CD4-positive, CD25-positive, alpha-beta regulatory T cell (primary cell): ENCODE data around the gene TMEM151B. TPM values are rescaled to one million over a fixed set of nuclear protein-coding genes. Genes with fewer than 3 reads are reported as not detected.
"Not testable (repeated sequence)": the region's sequence is repeated elsewhere in the genome, so short reads cannot be mapped to it uniquely, and the experiment has no call there.

Experiments
- ATAC-seq, 2 donors: fragments of 150-1000 bp; cut with Tn5 transposase; one replicate each; pipeline ENCODE4 v1.10.0; 2021; ENCODE audit warnings: low read depth in 2 of 2, moderate number of reproducible peaks in 2 of 2, moderate library complexity in 1 of 2
- DNase-seq, 3 donors: peaks; one replicate each; pipeline versions ENCODE4 v3.0.0 to v3.0.0-alpha.2; 2012 to 2022; ENCODE audit warnings: mixed read lengths in 1 of 3
- H3K27ac ChIP-seq: one replicate; pipeline ENCODE4 v1.7.0; 2013; ENCODE audit warnings: mild to moderate bottlenecking, low read length; ENCODE audit not compliant: insufficient read depth, poor library complexity, severe bottlenecking
- H3K27me3 ChIP-seq: one replicate; pipeline ENCODE4 v1.7.0; 2013; ENCODE audit warnings: low read length; ENCODE audit not compliant: control insufficient read depth, insufficient read depth
- H3K36me3 ChIP-seq: one replicate; pipeline ENCODE4 v1.7.0; 2013; ENCODE audit warnings: mild to moderate bottlenecking, low read length, moderate library complexity; ENCODE audit not compliant: control insufficient read depth, insufficient read depth
- H3K4me1 ChIP-seq: 2 replicates; pipeline ENCODE4 v1.7.0; 2013; ENCODE audit warnings: mild to moderate bottlenecking, low read length; ENCODE audit not compliant: insufficient read depth, control insufficient read depth, poor library complexity, severe bottlenecking
- H3K4me3 ChIP-seq: one replicate; pipeline ENCODE4 v1.7.0; 2013; ENCODE audit warnings: low read depth, mild to moderate bottlenecking, low read length, moderate library complexity
- H3K9me3 ChIP-seq, 2 experiments: 1 replicate in 1 of 2; 2 replicates in 1 of 2; pipeline ENCODE4 v1.7.0; 2013; ENCODE audit warnings: low read length in 2 of 2, mild to moderate bottlenecking in 1 of 2, moderate library complexity in 1 of 2; ENCODE audit not compliant: control insufficient read depth in 2 of 2
- H3K27ac Mint-ChIP-seq, 3 donors: one replicate each; pipeline ENCODE4 v1.8.0; 2020 to 2022; ENCODE audit warnings: mild to moderate bottlenecking in 3 of 3, mixed read lengths in 3 of 3, moderate library complexity in 2 of 3
- H3K27me3 Mint-ChIP-seq: one replicate; pipeline ENCODE4 v1.8.0; 2022; ENCODE audit warnings: mild to moderate bottlenecking, mixed read lengths
- H3K36me3 Mint-ChIP-seq: one replicate; pipeline ENCODE4 v1.8.0; 2020; ENCODE audit warnings: mixed read lengths
- H3K4me1 Mint-ChIP-seq, 4 donors: one replicate each; pipeline ENCODE4 v1.8.0; 2020 to 2022; ENCODE audit warnings: mixed read lengths in 4 of 4, mild to moderate bottlenecking in 1 of 4
- H3K4me3 Mint-ChIP-seq, 4 donors: one replicate each; pipeline ENCODE4 v1.8.0; 2020 to 2022; ENCODE audit warnings: mild to moderate bottlenecking in 4 of 4, mixed read lengths in 4 of 4, moderate library complexity in 3 of 4
- H3K9me3 Mint-ChIP-seq, 7 donors: one replicate each; pipeline ENCODE4 v1.8.0; 2020 to 2022; ENCODE audit warnings: mixed read lengths in 7 of 7, mild to moderate bottlenecking in 3 of 7, moderate library complexity in 2 of 7
- polyA plus RNA-seq, 4 donors: library from polyadenylated mRNA; unstranded; fragments of 300-500 nt; fragmentation: Illumina TruSeq; gene quantifications; one replicate each; pipeline ENCODE4 v1.2.3, GENCODE V29; 2021
- total RNA-seq: library from RNA; stranded (reverse); gene quantifications from one replicate; pipeline ENCODE4 v1.2.3, GENCODE V29; 2022

TMEM151B gene
- total and polyA plus RNA-seq, 5 donors from 2014 or later = not detected

GRCh38 chr6:44327096-44327495 lies 56.8 kb downstream of the TMEM151B start:
- no peak for ATAC-seq
- Histone ChIP-seq H3K27ac (no peak overlapping the region), H3K27me3 (peaks cover 11% of the 10 kb centered on the region), H3K36me3 (no peaks in the 10 kb centered on the region), H3K4me3 (no peak overlapping the region), H3K4me1 (no peaks in the 10 kb centered on the region), H3K9me3 (no peaks in the 10 kb centered on the region)
- no peak for DNase-seq
- Mint-ChIP-seq H3K4me3 (no peak overlapping the region), H3K27ac (no peak overlapping the region), H3K27me3 (peaks cover 46% of the 10 kb centered on the region), H3K36me3 (no peaks in the 10 kb centered on the region), H3K4me1 (no peaks in the 10 kb centered on the region), H3K9me3 (no peaks in the 10 kb centered on the region)

DNA sequence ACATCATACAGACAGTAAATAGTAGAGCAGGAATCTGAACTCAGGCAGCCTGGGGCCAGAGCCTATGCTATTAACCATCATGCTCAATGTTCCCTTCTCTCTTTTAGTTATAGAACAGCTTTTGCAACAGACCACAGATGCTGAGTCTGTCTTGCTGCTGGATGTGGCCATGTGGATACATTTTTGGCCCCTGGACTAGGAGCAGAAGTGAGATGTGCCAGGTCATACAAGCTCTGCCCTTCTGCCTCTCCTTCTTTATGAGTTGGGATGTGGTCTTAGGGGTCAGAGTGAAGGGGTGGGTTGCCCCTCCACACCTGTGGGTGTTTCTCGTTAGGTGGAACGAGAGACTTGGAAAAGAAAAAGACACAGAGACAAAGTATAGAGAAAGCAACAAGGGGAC lies 57.5 kb downstream of the TMEM151B start:
- H3K27me3 Mint-ChIP-seq = peaks cover 48% of the 10 kb centered on the region
- DNase-seq = no peak
- no peaks in the 10 kb centered on the region for H3K4me1 ChIP-seq
- H3K9me3 Mint-ChIP-seq = no peaks in the 10 kb centered on the region
- H3K9me3 ChIP-seq = no peaks in the 10 kb centered on the region
- no peak overlapping the region for H3K27ac Mint-ChIP-seq
- ATAC-seq = no peak
- no peak overlapping the region for H3K27ac ChIP-seq
- no peaks in the 10 kb centered on the region for H3K36me3 Mint-ChIP-seq
- no peaks in the 10 kb centered on the region for H3K4me1 Mint-ChIP-seq
- no peak overlapping the region for H3K4me3 Mint-ChIP-seq
- peaks cover 11% of the 10 kb centered on the region for H3K27me3 ChIP-seq
- H3K36me3 ChIP-seq = no peaks in the 10 kb centered on the region
- no peak overlapping the region for H3K4me3 ChIP-seq

- not testable (repeated sequence) for H3K9me3 Mint-ChIP-seq, H3K4me1 Mint-ChIP-seq, H3K36me3 ChIP-seq, ATAC-seq, H3K36me3 Mint-ChIP-seq, H3K4me1 ChIP-seq, H3K4me3 ChIP-seq, H3K27ac ChIP-seq, H3K27ac Mint-ChIP-seq, H3K4me3 Mint-ChIP-seq, DNase-seq, H3K9me3 ChIP-seq
- peaks cover 11% of the 10 kb centered on the region for H3K27me3 ChIP-seq
- H3K27me3 Mint-ChIP-seq = peaks cover 48% of the 10 kb centered on the region
Measured at GRCh38 chr6:44328203-44328602, 58.0 kb downstream of the TMEM151B start.

DNA sequence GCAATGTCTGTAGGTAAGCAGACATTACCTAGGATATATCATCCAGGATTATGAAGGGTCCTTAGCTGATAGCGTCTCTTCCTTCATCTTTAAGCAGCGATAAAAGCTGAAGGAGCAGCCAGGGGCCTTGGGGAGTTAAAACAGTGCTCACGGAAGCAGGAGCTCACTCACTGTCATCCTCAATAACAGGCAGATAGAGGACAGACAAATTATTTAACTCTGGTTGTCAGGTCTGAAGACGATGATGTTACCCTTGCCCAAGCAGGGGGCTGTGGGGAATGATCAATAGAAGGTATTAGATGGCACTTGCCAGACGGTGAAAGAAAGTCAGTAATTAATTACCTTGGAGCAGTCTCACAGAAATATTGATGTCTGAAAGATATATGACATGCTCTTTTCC lies 59.6 kb downstream of the TMEM151B start:
- DNase-seq (no peak), ATAC-seq (no peak)
- peaks cover 11% of the 10 kb centered on the region for H3K27me3 ChIP-seq
- no peaks in the 10 kb centered on the region for H3K9me3 ChIP-seq
- no peak overlapping the region for H3K27ac Mint-ChIP-seq
- H3K27me3 Mint-ChIP-seq = peaks cover 48% of the 10 kb centered on the region
- H3K4me1 Mint-ChIP-seq = no peaks in the 10 kb centered on the region
- H3K36me3 Mint-ChIP-seq = no peaks in the 10 kb centered on the region
- no peak overlapping the region for H3K4me3 Mint-ChIP-seq
- no peaks in the 10 kb centered on the region for H3K9me3 Mint-ChIP-seq
- no peak overlapping the region for H3K27ac ChIP-seq
- H3K4me3 ChIP-seq = no peak overlapping the region
- H3K4me1 ChIP-seq = no peaks in the 10 kb centered on the region
- no peaks in the 10 kb centered on the region for H3K36me3 ChIP-seq

- H3K27me3 ChIP-seq = peaks cover 10% of the 10 kb centered on the region
- no peaks in the 10 kb centered on the region for H3K9me3 ChIP-seq
- H3K4me1 ChIP-seq = no peaks in the 10 kb centered on the region
- H3K36me3 Mint-ChIP-seq = no peaks in the 10 kb centered on the region
- ATAC-seq (no peak), DNase-seq (no peak)
- H3K4me3 Mint-ChIP-seq = no peak overlapping the region
- no peak overlapping the region for H3K27ac ChIP-seq
- H3K27ac Mint-ChIP-seq = no peak overlapping the region
- H3K36me3 ChIP-seq = no peaks in the 10 kb centered on the region
- H3K9me3 Mint-ChIP-seq = no peaks in the 10 kb centered on the region
- no peak overlapping the region for H3K4me3 ChIP-seq
- H3K27me3 Mint-ChIP-seq = peaks cover 51% of the 10 kb centered on the region
- no peaks in the 10 kb centered on the region for H3K4me1 Mint-ChIP-seq
Measured at GRCh38 chr6:44332585-44332984, 62.3 kb downstream of the TMEM151B start.

GRCh38 chr6:44333273-44333919 lies 63.1 kb downstream of the TMEM151B start:
- peaks cover 47% of the 10 kb centered on the region for H3K27me3 Mint-ChIP-seq
- Histone ChIP-seq H3K27me3 (peaks cover 8% of the 10 kb centered on the region), H3K36me3 (no peaks in the 10 kb centered on the region), H3K4me1 (no peaks in the 10 kb centered on the region), H3K27ac (no peak overlapping the region), H3K4me3 (no peak overlapping the region), H3K9me3 (no peaks in the 10 kb centered on the region)
- H3K4me3 Mint-ChIP-seq = no peak overlapping the region
- no peaks in the 10 kb centered on the region for H3K9me3 Mint-ChIP-seq
- no peaks in the 10 kb centered on the region for H3K4me1 Mint-ChIP-seq
- no peak overlapping the region for H3K27ac Mint-ChIP-seq
- no peak for ATAC-seq
- no peaks in the 10 kb centered on the region for H3K36me3 Mint-ChIP-seq
- no peak for DNase-seq

DNA sequence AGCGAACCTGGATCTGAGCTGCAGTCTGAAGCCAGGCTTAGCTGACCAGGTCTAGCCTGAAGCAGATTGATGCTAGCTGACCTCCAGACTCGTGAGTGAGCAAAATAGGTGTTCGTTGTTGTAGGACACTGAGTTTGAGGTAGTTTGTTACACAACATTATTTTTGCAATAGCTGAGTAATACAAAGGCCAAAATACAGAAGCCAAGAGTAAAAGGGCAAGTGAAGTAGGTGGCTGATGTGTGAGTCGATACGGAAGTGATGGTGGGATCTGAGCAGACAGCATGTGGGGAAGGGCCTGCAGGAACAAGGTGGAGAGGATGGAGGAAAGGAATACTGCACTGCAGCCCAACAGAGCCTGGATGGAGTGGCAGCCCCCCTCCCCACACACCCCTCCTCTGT lies 63.7 kb downstream of the TMEM151B start:
- H3K27me3 Mint-ChIP-seq = peaks cover 47% of the 10 kb centered on the region
- no peak overlapping the region for H3K4me3 Mint-ChIP-seq
- H3K36me3 Mint-ChIP-seq = no peaks in the 10 kb centered on the region
- H3K36me3 ChIP-seq = no peaks in the 10 kb centered on the region
- H3K27me3 ChIP-seq = peaks cover 8% of the 10 kb centered on the region
- ATAC-seq (no peak), DNase-seq (no peak)
- no peaks in the 10 kb centered on the region for H3K4me1 ChIP-seq
- H3K9me3 Mint-ChIP-seq = no peaks in the 10 kb centered on the region
- no peaks in the 10 kb centered on the region for H3K9me3 ChIP-seq
- H3K27ac ChIP-seq = no peak overlapping the region
- no peak overlapping the region for H3K4me3 ChIP-seq
- H3K27ac Mint-ChIP-seq = no peak overlapping the region
- H3K4me1 Mint-ChIP-seq = no peaks in the 10 kb centered on the region

GRCh38 chr6:44335631-44336030 lies 65.4 kb downstream of the TMEM151B start:
- H3K36me3 ChIP-seq = no peaks in the 10 kb centered on the region
- peaks cover 40% of the 10 kb centered on the region for H3K27me3 Mint-ChIP-seq
- no peak overlapping the region for H3K27ac Mint-ChIP-seq
- no peak overlapping the region for H3K4me3 ChIP-seq
- ATAC-seq (no peak), DNase-seq (no peak)
- no peaks in the 10 kb centered on the region for H3K4me1 Mint-ChIP-seq
- H3K27me3 ChIP-seq = no peaks in the 10 kb centered on the region
- no peaks in the 10 kb centered on the region for H3K36me3 Mint-ChIP-seq
- H3K9me3 Mint-ChIP-seq = no peaks in the 10 kb centered on the region
- H3K4me3 Mint-ChIP-seq = no peak overlapping the region
- H3K27ac ChIP-seq = no peak overlapping the region
- no peaks in the 10 kb centered on the region for H3K4me1 ChIP-seq
- no peaks in the 10 kb centered on the region for H3K9me3 ChIP-seq
